ENCODE measurements around the gene GET4.

DNA sequence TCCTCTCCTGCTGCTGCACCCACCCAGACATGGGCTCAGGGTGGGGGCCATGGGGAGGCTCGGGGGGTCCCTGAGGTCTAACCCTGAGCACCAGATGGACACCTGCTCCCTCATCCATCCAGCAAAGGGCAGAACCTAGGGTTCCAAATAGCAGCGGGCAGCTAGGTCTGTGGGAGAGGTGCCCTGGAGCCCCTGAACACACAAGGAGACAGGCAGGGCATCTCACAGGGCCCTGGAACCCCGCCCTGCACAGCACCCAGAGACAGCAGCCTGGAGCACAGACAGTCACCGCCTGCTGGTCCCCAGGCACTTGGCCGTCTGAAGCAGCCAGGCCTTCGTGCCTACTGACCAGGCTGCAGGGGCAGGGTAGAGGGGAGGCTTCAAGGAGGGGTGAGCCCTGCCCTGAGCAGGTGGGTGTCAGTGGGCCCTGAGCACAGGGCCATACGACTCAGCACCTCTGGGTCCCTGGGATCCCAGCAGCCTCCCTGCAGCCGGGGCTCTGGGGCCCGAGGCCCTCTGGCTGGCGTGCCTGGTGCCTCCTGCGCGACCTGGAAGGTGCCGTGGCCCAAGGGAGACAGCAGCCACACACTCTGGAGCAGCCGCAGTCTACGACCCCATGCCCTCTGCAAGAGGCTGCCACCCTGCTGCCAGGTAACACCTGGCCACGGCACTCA, 38.3 kb downstream of the GET4 start:
- TF ChIP-seq, protein P1, sequence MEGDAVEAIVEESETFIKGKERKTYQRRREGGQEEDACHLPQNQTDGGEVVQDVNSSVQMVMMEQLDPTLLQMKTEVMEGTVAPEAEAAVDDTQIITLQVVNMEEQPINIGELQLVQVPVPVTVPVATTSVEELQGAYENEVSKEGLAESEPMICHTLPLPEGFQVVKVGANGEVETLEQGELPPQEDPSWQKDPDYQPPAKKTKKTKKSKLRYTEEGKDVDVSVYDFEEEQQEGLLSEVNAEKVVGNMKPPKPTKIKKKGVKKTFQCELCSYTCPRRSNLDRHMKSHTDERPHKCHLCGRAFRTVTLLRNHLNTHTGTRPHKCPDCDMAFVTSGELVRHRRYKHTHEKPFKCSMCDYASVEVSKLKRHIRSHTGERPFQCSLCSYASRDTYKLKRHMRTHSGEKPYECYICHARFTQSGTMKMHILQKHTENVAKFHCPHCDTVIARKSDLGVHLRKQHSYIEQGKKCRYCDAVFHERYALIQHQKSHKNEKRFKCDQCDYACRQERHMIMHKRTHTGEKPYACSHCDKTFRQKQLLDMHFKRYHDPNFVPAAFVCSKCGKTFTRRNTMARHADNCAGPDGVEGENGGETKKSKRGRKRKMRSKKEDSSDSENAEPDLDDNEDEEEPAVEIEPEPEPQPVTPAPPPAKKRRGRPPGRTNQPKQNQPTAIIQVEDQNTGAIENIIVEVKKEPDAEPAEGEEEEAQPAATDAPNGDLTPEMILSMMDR (IDR thresholded peaks at IDR 0.05) = no peak
- TF ChIP-seq POLR2A (IDR thresholded peaks at IDR 0.05) = no peak

All from right lobe of liver (tissue), 4 donors.